ENCODE data around the gene MDM2.

The MDM2 gene

GRCh38 chr12:68899251-68899771 is 91.3 kb downstream of the MDM2 start:
- Histone ChIP-seq H3K9ac (ENCODE audit: low read depth, low read length) (no peak overlapping the region), H3K27ac (ENCODE audit: low read depth, low read length) (no peak overlapping the region), H3K27me3 (ENCODE audit: insufficient read depth, low read length) (no peaks in the 10 kb centered on the region), H3K4me3 (ENCODE audit: low read length) (no peak overlapping the region), H3K36me3 (ENCODE audit: insufficient read depth, low read length) (no peaks in the 10 kb centered on the region), H3K9me3 (ENCODE audit: insufficient read depth, low read depth, low read length) (no peaks in the 10 kb centered on the region), H3K4me1 (ENCODE audit: insufficient read depth, low read length) (peaks cover 3% of the 10 kb centered on the region; the same call in 1 of the 2 replicates)
- WGBS, result 91% methylated on average over 4 of the region's 4 CpGs

DNA sequence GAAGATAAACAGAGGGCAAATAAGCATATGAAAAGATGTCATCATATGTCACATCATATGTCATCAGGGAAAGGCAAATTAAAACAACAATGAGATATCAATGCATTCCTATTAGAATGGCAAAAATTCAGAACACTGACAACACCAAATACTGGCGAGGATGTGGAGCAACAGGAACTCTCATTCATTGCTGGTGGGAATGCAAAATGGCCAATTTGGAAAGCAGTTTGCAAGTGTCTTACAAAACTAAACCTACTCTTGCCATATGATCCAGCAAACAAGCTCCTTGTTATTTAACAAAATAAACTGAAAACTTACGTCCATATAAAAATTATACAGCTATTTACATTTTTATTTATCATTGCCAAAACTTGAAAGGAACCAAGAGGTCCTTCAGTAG is 92.3 kb downstream of the MDM2 start:
- Histone ChIP-seq H3K4me3 (ENCODE audit: low read length) (no peak overlapping the region), H3K9me3 (ENCODE audit: insufficient read depth, low read depth, low read length) (no peaks in the 10 kb centered on the region), H3K27me3 (ENCODE audit: insufficient read depth, low read length) (no peaks in the 10 kb centered on the region), H3K27ac (ENCODE audit: low read depth, low read length) (no peak overlapping the region), H3K4me1 (ENCODE audit: insufficient read depth, low read length) (peaks cover 3% of the 10 kb centered on the region; the same call in 1 of the 2 replicates), H3K9ac (ENCODE audit: low read depth, low read length) (no peak overlapping the region), H3K36me3 (ENCODE audit: insufficient read depth, low read length) (no peaks in the 10 kb centered on the region)
- WGBS, result 80% methylated on average over 1 of the region's 2 CpGs
